DND-41 (cell line): Measurements from ENCODE around the gene CENPX.

Source experiments
- ATAC-seq: fragments of 200-7000 bp; cut with Tn5 transposase; 3 replicates; pipeline ENCODE4 v1.9.1; 2021; ENCODE audit warnings: low read depth; ENCODE audit not compliant: insufficient read depth
- DNase-seq: peaks from one replicate; pipeline ENCODE4 v3.0.0-alpha.2; 2020
- H2AFZ ChIP-seq: 2 replicates; pipeline ENCODE4 v1.6.0; 2012; ENCODE audit warnings: low read depth, low read length
- H3K27ac ChIP-seq: 2 replicates; pipeline ENCODE4 v1.5.1; 2012; ENCODE audit warnings: low read length, inconsistent platforms
- H3K27me3 ChIP-seq: fragments of 200-600 bp; sonication (generic); 2 replicates; pipeline ENCODE4 v1.6.0; 2012; ENCODE audit warnings: low read length, mild to moderate bottlenecking, inconsistent platforms; ENCODE audit not compliant: insufficient read depth, poor library complexity
- H3K36me3 ChIP-seq: 2 replicates; pipeline ENCODE4 v1.5.1; 2012; ENCODE audit warnings: low read length, inconsistent platforms; ENCODE audit not compliant: insufficient read depth
- H3K4me1 ChIP-seq: 2 replicates; pipeline ENCODE4 v1.5.1; 2012; ENCODE audit warnings: mild to moderate bottlenecking, low read length; ENCODE audit not compliant: insufficient read depth
- H3K4me2 ChIP-seq: 2 replicates; pipeline ENCODE4 v1.6.0; 2012; ENCODE audit warnings: mild to moderate bottlenecking, moderate library complexity, low read length, inconsistent platforms; ENCODE audit not compliant: insufficient read depth
- H3K4me3 ChIP-seq, 2 experiments: fragments of 200-600 bp in 1 of 2; shearing (Covaris generic) in 1 of 2; 2 replicates each; pipeline ENCODE4 v1.5.1; 2012 to 2016; ENCODE audit warnings: inconsistent platforms in 2 of 2, low read length in 2 of 2, mild to moderate bottlenecking in 2 of 2, low read depth in 1 of 2, moderate library complexity in 1 of 2
- H3K79me2 ChIP-seq: 2 replicates; pipeline ENCODE4 v1.6.0; 2012; ENCODE audit warnings: low read length, inconsistent platforms; ENCODE audit not compliant: insufficient read depth
- H3K9ac ChIP-seq: 2 replicates; pipeline ENCODE4 v1.6.0; 2012; ENCODE audit warnings: low read depth, mild to moderate bottlenecking, inconsistent platforms, low read length, moderate library complexity
- H3K9me3 ChIP-seq: 2 replicates; pipeline ENCODE4 v1.5.1; 2012; ENCODE audit warnings: low read length, moderate library complexity, mild to moderate bottlenecking, inconsistent platforms; ENCODE audit not compliant: insufficient read depth, severe bottlenecking
- H4K20me1 ChIP-seq: 2 replicates; pipeline ENCODE4 v1.6.0; 2012; ENCODE audit warnings: low read length; ENCODE audit not compliant: insufficient read depth
- EZH2 ChIP-seq: IDR thresholded peaks from 3 replicates; pipeline ENCODE4 v1.6.1; 2012; ENCODE audit warnings: borderline replicate concordance, low read depth, mild to moderate bottlenecking, moderate library complexity, low read length, inconsistent platforms; ENCODE audit not compliant: severe bottlenecking
- TF ChIP-seq, protein P1 (sequence below): IDR thresholded peaks from 2 replicates; pipeline ENCODE4 v1.5.1; 2012; ENCODE audit warnings: borderline replicate concordance, low read length, moderate library complexity, mild to moderate bottlenecking; ENCODE audit not compliant: poor library complexity, severe bottlenecking; ENCODE audit errors: extremely low read depth

CENPX gene

GRCh38 chr17:82013341-82013740 is 9.3 kb downstream of the CENPX start:
- no peaks in the 10 kb centered on the region; the same call in 1 of the 2 replicates for H4K20me1 ChIP-seq
- H3K9me3 ChIP-seq: no peaks in the 10 kb centered on the region
- DNase-seq: no peak
- no peak overlapping the region for H3K4me2 ChIP-seq
- H3K27ac ChIP-seq: no peak overlapping the region
- peaks cover 15% of the 10 kb centered on the region for H3K36me3 ChIP-seq
- no peaks in the 10 kb centered on the region for H3K79me2 ChIP-seq
- no peak overlapping the region for H2AFZ ChIP-seq
- no peak overlapping the region for H3K4me3 ChIP-seq
- no peaks in the 10 kb centered on the region for H3K27me3 ChIP-seq
- no peaks in the 10 kb centered on the region for H3K4me1 ChIP-seq
- TF ChIP-seq, protein P1, sequence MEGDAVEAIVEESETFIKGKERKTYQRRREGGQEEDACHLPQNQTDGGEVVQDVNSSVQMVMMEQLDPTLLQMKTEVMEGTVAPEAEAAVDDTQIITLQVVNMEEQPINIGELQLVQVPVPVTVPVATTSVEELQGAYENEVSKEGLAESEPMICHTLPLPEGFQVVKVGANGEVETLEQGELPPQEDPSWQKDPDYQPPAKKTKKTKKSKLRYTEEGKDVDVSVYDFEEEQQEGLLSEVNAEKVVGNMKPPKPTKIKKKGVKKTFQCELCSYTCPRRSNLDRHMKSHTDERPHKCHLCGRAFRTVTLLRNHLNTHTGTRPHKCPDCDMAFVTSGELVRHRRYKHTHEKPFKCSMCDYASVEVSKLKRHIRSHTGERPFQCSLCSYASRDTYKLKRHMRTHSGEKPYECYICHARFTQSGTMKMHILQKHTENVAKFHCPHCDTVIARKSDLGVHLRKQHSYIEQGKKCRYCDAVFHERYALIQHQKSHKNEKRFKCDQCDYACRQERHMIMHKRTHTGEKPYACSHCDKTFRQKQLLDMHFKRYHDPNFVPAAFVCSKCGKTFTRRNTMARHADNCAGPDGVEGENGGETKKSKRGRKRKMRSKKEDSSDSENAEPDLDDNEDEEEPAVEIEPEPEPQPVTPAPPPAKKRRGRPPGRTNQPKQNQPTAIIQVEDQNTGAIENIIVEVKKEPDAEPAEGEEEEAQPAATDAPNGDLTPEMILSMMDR: no peak
- no peak for TF ChIP-seq EZH2
- ATAC-seq: no peak
- H3K9ac ChIP-seq: no peak overlapping the region

DNA sequence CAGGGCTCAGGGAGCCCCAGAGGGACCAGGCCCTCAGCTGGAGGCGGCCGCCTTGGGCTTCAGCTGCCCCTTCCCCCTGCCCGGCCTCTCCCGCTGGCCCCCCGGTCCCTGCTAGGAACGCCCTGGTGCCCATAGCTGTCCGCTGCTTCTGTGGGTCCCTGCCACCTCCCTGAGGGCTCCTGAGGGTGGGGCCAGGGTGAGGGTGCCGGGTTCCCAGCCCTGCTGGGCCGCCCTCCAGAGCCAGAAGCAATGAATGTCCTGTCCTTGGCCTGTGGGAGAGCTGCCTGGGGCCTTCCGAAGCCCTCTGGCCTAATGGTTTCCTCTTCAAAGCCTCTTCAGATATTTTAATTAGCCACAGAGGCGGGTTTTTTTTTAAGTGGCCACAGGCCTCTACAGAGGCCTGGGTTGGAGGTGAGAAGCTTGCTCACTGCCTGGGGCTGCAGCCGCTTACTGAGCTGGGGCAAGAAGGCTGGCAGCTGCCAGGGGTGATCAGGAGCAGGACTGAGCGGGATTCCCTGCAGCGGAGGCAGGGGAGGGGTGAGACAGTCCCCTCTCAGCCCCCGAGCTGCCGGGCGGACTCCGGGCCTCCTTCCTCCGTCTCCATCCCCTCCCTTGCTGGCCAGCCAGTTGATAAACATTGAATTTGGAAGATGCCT is 9.9 kb downstream of the CENPX start:
- no peak overlapping the region for H3K4me3 ChIP-seq
- no peak for TF ChIP-seq EZH2
- TF ChIP-seq, protein P1: no peak
- no peaks in the 10 kb centered on the region for H3K9me3 ChIP-seq
- no peaks in the 10 kb centered on the region for H3K79me2 ChIP-seq
- peaks cover 10% of the 10 kb centered on the region for H3K36me3 ChIP-seq
- no peaks in the 10 kb centered on the region for H3K4me1 ChIP-seq
- ATAC-seq (no peak), DNase-seq (no peak)
- no peak overlapping the region for H2AFZ ChIP-seq
- H3K27ac ChIP-seq: no peak overlapping the region
- no peak overlapping the region for H3K9ac ChIP-seq
- H3K27me3 ChIP-seq: no peaks in the 10 kb centered on the region
- H4K20me1 ChIP-seq: peaks cover 4% of the 10 kb centered on the region; the same call in 1 of the 2 replicates
- no peak overlapping the region for H3K4me2 ChIP-seq

DNA sequence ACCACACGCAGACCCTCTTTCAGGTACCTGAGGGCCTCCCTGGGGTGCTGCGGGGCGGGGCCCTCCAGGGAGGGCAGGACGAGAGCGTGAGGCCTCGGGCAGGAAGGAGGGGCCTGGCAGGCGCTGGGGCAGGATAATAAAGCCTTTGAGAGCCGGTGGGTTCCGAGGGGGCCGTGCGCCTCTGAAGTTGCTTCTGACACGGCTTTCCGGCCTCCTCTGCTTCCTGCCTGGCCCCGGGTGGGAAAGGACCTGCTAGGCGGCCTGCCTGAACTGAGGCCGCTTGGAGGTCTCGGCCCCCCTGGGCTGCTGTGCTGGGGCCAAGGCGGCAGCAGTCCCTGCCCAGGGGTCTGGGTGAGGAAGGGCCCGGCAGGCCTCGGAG is 10.4 kb downstream of the CENPX start:
- Histone ChIP-seq H3K9me3 (no peaks in the 10 kb centered on the region), H2AFZ (no peak overlapping the region), H3K4me1 (no peaks in the 10 kb centered on the region), H3K4me3 (no peak overlapping the region), H3K27me3 (no peaks in the 10 kb centered on the region), H3K36me3 (peaks cover 4% of the 10 kb centered on the region; the same call in 1 of the 2 replicates), H3K4me2 (no peak overlapping the region), H3K9ac (no peak overlapping the region), H3K27ac (no peak overlapping the region), H3K79me2 (no peaks in the 10 kb centered on the region), H4K20me1 (peaks cover 4% of the 10 kb centered on the region; the same call in 1 of the 2 replicates)
- ATAC-seq (no peak), DNase-seq (no peak)
- TF ChIP-seq, protein P1: no peak
- TF ChIP-seq EZH2: no peak
